Measurements from ENCODE around the gene TPM1.

The TPM1 gene

DNA sequence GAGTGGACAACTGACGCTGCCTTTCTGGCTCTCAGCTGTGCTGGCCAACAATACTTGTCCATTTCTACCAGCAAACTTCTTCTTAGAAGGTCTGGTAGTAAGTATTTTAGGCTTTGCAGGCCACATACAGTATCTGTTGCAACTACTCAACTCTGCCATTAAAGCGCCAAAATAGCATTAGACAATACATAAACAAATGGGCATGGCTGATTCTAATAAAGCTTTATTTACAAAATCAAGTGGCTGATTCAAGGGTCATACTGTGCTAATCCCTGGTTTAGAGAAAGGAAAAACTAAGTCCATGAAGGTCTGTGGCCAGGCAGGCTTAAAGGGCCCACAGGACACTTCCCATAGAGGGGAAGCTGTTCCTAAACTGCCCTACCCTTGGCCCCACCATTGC lies 26.3 kb upstream of the TPM1 start:
- Histone ChIP-seq H3K9me3 (ENCODE audit: insufficient read depth, low read length) (no peaks in the 10 kb centered on the region), H3K79me2 (ENCODE audit: insufficient read depth, low read length) (no peaks in the 10 kb centered on the region), H3K4me2 (ENCODE audit: low read depth, low read length, poor library complexity, severe bottlenecking) (no peak overlapping the region), H3K36me3 (ENCODE audit: low read length) (no peaks in the 10 kb centered on the region), H3K9me2 (replicated peaks; ENCODE audit: insufficient read depth, low read length) (no peaks in the 10 kb centered on the region), H4K20me1 (ENCODE audit: low read depth, low read length) (no peaks in the 10 kb centered on the region), H3K9ac (ENCODE audit: low read length) (no peak overlapping the region), H3K27me3 (ENCODE audit: low read length) (no peaks in the 10 kb centered on the region), H3K4me3 (ENCODE audit: insufficient read depth, low read length, poor library complexity, severe bottlenecking) (no peak overlapping the region), H2AFZ (ENCODE audit: low read depth, low read length, severe bottlenecking) (no peak overlapping the region), H3F3A (ENCODE audit: insufficient read depth) (no peaks in the 10 kb centered on the region), H3K27ac (ENCODE audit: low read depth, low read length) (no peak overlapping the region)
- TF ChIP-seq, protein P1, sequence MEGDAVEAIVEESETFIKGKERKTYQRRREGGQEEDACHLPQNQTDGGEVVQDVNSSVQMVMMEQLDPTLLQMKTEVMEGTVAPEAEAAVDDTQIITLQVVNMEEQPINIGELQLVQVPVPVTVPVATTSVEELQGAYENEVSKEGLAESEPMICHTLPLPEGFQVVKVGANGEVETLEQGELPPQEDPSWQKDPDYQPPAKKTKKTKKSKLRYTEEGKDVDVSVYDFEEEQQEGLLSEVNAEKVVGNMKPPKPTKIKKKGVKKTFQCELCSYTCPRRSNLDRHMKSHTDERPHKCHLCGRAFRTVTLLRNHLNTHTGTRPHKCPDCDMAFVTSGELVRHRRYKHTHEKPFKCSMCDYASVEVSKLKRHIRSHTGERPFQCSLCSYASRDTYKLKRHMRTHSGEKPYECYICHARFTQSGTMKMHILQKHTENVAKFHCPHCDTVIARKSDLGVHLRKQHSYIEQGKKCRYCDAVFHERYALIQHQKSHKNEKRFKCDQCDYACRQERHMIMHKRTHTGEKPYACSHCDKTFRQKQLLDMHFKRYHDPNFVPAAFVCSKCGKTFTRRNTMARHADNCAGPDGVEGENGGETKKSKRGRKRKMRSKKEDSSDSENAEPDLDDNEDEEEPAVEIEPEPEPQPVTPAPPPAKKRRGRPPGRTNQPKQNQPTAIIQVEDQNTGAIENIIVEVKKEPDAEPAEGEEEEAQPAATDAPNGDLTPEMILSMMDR (IDR thresholded peaks at IDR 0.05; ENCODE audit: insufficient read depth, low read length, poor library complexity, severe bottlenecking) = no peak
- TF ChIP-seq EZH2phosphoT487 (conservative IDR thresholded peaks at IDR 0.05; ENCODE audit: low read length) = no peak

DNA sequence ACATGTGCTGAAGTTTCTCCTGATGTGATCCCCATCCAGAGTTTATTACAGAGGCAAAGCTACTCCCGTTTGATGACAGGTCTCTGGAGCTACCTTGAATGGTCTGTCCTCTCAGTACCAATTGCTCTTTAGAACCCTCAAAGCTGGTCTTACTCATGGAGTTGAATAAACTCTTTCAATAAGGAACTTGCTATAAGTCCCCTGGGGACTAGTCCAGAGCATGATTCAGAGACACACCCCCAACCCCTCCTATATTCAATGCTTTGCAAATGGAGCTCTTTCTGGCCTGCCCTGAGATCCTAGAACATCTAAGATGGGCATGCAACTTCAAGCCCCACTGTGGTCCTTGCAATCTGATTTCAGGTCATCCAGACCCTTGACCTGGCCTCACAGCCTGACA lies 23.9 kb upstream of the TPM1 start:
- no peaks in the 10 kb centered on the region for H3K27me3 ChIP-seq (ENCODE audit: low read length)
- no peaks in the 10 kb centered on the region for H3K9me3 ChIP-seq (ENCODE audit: insufficient read depth, low read length)
- H3K9me2 ChIP-seq (replicated peaks; ENCODE audit: insufficient read depth, low read length) = no peaks in the 10 kb centered on the region
- no peaks in the 10 kb centered on the region for H4K20me1 ChIP-seq (ENCODE audit: low read depth, low read length)
- no peaks in the 10 kb centered on the region for H3F3A ChIP-seq (ENCODE audit: insufficient read depth)
- H3K36me3 ChIP-seq (ENCODE audit: low read length) = no peaks in the 10 kb centered on the region
- no peaks in the 10 kb centered on the region for H3K79me2 ChIP-seq (ENCODE audit: insufficient read depth, low read length)
- no peak overlapping the region for H3K4me2 ChIP-seq (ENCODE audit: low read depth, low read length, poor library complexity, severe bottlenecking)
- no peak for TF ChIP-seq EZH2phosphoT487 (conservative IDR thresholded peaks at IDR 0.05; ENCODE audit: low read length)
- TF ChIP-seq, protein P1 (IDR thresholded peaks at IDR 0.05; ENCODE audit: insufficient read depth, low read length, poor library complexity, severe bottlenecking) = no peak
- no peak overlapping the region for H3K9ac ChIP-seq (ENCODE audit: low read length)
- H3K4me3 ChIP-seq (ENCODE audit: insufficient read depth, low read length, poor library complexity, severe bottlenecking) = no peak overlapping the region
- H3K27ac ChIP-seq (ENCODE audit: low read depth, low read length) = no peak overlapping the region
- no peak overlapping the region for H2AFZ ChIP-seq (ENCODE audit: low read depth, low read length, severe bottlenecking)

DNA sequence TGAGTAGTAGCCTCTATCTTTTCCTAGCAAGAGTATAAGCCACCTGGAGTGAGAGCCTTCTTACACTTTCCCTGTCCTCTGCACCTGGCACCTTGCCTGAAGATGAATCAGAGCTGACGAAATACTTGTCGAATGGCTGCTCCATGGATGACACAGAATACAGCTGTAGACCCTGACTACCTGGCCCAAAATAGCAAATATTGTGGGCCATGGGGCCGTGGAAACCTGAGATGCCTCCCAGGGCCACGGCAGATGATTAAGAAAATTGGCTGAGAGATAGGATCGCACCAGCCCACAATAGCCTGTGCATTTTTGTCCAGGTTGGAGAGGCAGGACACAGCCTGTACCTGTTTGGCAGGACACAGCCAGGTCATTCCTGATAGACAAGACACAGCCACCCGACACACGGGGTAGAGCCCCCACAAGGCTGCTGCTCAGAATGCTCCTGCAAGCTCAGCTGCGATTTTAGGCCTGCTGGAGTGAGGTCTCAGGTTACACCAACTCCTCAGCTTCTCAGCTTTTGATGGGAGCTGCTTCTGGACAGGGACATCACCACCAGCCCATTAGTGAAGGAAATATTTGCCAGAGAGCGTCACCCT lies 22.9 kb upstream of the TPM1 start:
- H3K4me2 ChIP-seq (ENCODE audit: low read depth, low read length, poor library complexity, severe bottlenecking) = no peak overlapping the region

DNA sequence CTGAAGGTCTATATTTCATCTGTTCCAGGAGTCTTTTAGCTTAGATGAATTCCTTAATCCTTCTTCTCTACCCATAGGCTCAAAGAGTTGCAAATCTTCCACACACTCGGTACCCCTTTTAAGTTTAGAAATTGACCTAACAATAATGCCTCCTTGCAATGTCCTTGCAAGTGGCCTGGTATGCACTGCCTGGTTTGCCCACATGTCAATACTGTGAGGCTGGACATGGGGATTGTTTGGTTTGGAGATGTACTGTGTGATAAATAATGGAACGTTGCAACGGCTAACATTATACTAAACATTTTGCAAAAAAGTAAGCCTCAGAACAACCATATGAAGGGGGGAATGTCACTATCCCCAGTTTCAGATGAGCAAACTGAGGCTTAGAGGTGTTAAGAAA lies 22.4 kb upstream of the TPM1 start:
- no peaks in the 10 kb centered on the region for H4K20me1 ChIP-seq (ENCODE audit: low read depth, low read length)
- H3K36me3 ChIP-seq (ENCODE audit: low read length) = no peaks in the 10 kb centered on the region
- H3K9me2 ChIP-seq (replicated peaks; ENCODE audit: insufficient read depth, low read length) = no peaks in the 10 kb centered on the region
- no peaks in the 10 kb centered on the region for H3K9me3 ChIP-seq (ENCODE audit: insufficient read depth, low read length)
- H3K4me3 ChIP-seq (ENCODE audit: insufficient read depth, low read length, poor library complexity, severe bottlenecking) = no peak overlapping the region
- H3K27me3 ChIP-seq (ENCODE audit: low read length) = no peaks in the 10 kb centered on the region
- no peak overlapping the region for H3K27ac ChIP-seq (ENCODE audit: low read depth, low read length)
- no peak overlapping the region for H3K4me2 ChIP-seq (ENCODE audit: low read depth, low read length, poor library complexity, severe bottlenecking)
- H2AFZ ChIP-seq (ENCODE audit: low read depth, low read length, severe bottlenecking) = no peak overlapping the region
- no peak overlapping the region for H3K9ac ChIP-seq (ENCODE audit: low read length)
- no peaks in the 10 kb centered on the region for H3K79me2 ChIP-seq (ENCODE audit: insufficient read depth, low read length)
- TF ChIP-seq EZH2phosphoT487 (conservative IDR thresholded peaks at IDR 0.05; ENCODE audit: low read length) = no peak
- TF ChIP-seq, protein P1 (IDR thresholded peaks at IDR 0.05; ENCODE audit: insufficient read depth, low read length, poor library complexity, severe bottlenecking) = no peak
- no peaks in the 10 kb centered on the region for H3F3A ChIP-seq (ENCODE audit: insufficient read depth)

More for the DNA sequence above, 22.9 kb upstream of the TPM1 start:
- Histone ChIP-seq H3K4me3 (ENCODE audit: insufficient read depth, low read length, poor library complexity, severe bottlenecking) (no peak overlapping the region), H2AFZ (ENCODE audit: low read depth, low read length, severe bottlenecking) (no peak overlapping the region), H3F3A (ENCODE audit: insufficient read depth) (no peaks in the 10 kb centered on the region), H3K27ac (ENCODE audit: low read depth, low read length) (no peak overlapping the region), H3K9me3 (ENCODE audit: insufficient read depth, low read length) (no peaks in the 10 kb centered on the region), H3K9ac (ENCODE audit: low read length) (no peak overlapping the region), H3K79me2 (ENCODE audit: insufficient read depth, low read length) (no peaks in the 10 kb centered on the region), H4K20me1 (ENCODE audit: low read depth, low read length) (no peaks in the 10 kb centered on the region), H3K36me3 (ENCODE audit: low read length) (no peaks in the 10 kb centered on the region), H3K9me2 (replicated peaks; ENCODE audit: insufficient read depth, low read length) (no peaks in the 10 kb centered on the region), H3K27me3 (ENCODE audit: low read length) (no peaks in the 10 kb centered on the region)
- no peak for TF ChIP-seq EZH2phosphoT487 (conservative IDR thresholded peaks at IDR 0.05; ENCODE audit: low read length)

Measured in SU-DHL-6 (cell line).